Natural killer cell (primary cell): Measurements from ENCODE around the gene BLOC1S4. TPM values are rescaled to one million over a fixed set of nuclear protein-coding genes. Genes with fewer than 3 reads are reported as not detected.

Source experiments
- ATAC-seq, 3 donors: fragments of 150-1000 bp in 2 of 3; fragments of 200-7000 bp in 1 of 3; cut with Tn5 transposase; 1 replicate in 1 of 3; 2 replicates in 2 of 3; pipeline ENCODE4 v1.10.0; 2021; ENCODE audit warnings: mild to moderate bottlenecking in 2 of 3, moderate library complexity in 2 of 3
- DNase-seq, 2 donors: peaks; one replicate each; pipeline versions ENCODE4 v3.0.0 to v3.0.0-alpha.2; 2013 to 2021; ENCODE audit warnings: mixed read lengths in 1 of 2
- H3K27ac ChIP-seq: one replicate; pipeline ENCODE4 v1.5.1; 2013; ENCODE audit warnings: mild to moderate bottlenecking, low read length
- H3K27me3 ChIP-seq: one replicate; pipeline ENCODE4 v1.6.1; 2013; ENCODE audit warnings: low read length; ENCODE audit not compliant: control insufficient read depth, insufficient read depth
- H3K36me3 ChIP-seq: one replicate; pipeline ENCODE4 v1.6.1; 2013; ENCODE audit warnings: low read length; ENCODE audit not compliant: control insufficient read depth, insufficient read depth
- H3K4me1 ChIP-seq: one replicate; pipeline ENCODE4 v1.6.1; 2013; ENCODE audit warnings: low read length; ENCODE audit not compliant: control insufficient read depth, insufficient read depth
- H3K4me3 ChIP-seq: one replicate; pipeline ENCODE4 v1.5.1; 2013; ENCODE audit warnings: low read length
- H3K9me3 ChIP-seq: one replicate; pipeline ENCODE4 v1.6.1; 2013; ENCODE audit warnings: low read length; ENCODE audit not compliant: control insufficient read depth, insufficient read depth
- H3K27ac Mint-ChIP-seq, 2 donors: one replicate each; pipeline ENCODE4 v1.8.0; 2022; ENCODE audit warnings: mild to moderate bottlenecking in 2 of 2, mixed read lengths in 2 of 2, moderate library complexity in 1 of 2
- H3K27me3 Mint-ChIP-seq, 2 donors: one replicate each; pipeline ENCODE4 v1.8.0; 2022; ENCODE audit warnings: low read depth in 2 of 2, mixed read lengths in 2 of 2
- H3K36me3 Mint-ChIP-seq: one replicate; pipeline ENCODE4 v1.8.0; 2022; ENCODE audit warnings: mixed read lengths
- H3K4me1 Mint-ChIP-seq, 2 donors: one replicate each; pipeline ENCODE4 v1.8.0; 2022; ENCODE audit warnings: mixed read lengths in 2 of 2
- H3K4me3 Mint-ChIP-seq: one replicate; pipeline ENCODE4 v1.8.0; 2022; ENCODE audit warnings: mild to moderate bottlenecking, moderate library complexity, mixed read lengths
- H3K9me3 Mint-ChIP-seq, 2 donors: one replicate each; pipeline ENCODE4 v1.8.0; 2022; ENCODE audit warnings: mixed read lengths in 2 of 2
- WGBS: methylation state at CpG from one replicate; pipeline ENCODE4 v1.1.7; 2013; ENCODE audit warnings: missing lambda C conversion rate; ENCODE audit not compliant: insufficient coverage; 5-methylcytosine and 5-hydroxymethylcytosine counted together
- intact Hi-C: fragments of 100-400 bp; cut with micrococcal nuclease; formaldehyde crosslinking; loops from one replicate; pipeline ENCODE4 v1.14.2; 2022
- total RNA-seq, 4 donors: library from RNA; stranded (reverse); fragments of 120-200 nt in 1 of 4; gene quantifications; one replicate each; pipeline versions ENCODE4 v1.2.3 to v1.2.4, GENCODE V29; 2013 to 2022
- TF ChIP-seq, protein P1 (sequence below): fragments of 200-600 bp; IDR thresholded peaks from one replicate; pipeline ENCODE4 v1.8.0; 2022; ENCODE audit warnings: antibody characterized with exemption

Gene BLOC1S4
- total RNA-seq, 3 donors from 2014 or later (not counting 1 experiment from before 2014, with no cell fraction given) = 18.9 to 20.1 (median 20.0) TPM

DNA sequence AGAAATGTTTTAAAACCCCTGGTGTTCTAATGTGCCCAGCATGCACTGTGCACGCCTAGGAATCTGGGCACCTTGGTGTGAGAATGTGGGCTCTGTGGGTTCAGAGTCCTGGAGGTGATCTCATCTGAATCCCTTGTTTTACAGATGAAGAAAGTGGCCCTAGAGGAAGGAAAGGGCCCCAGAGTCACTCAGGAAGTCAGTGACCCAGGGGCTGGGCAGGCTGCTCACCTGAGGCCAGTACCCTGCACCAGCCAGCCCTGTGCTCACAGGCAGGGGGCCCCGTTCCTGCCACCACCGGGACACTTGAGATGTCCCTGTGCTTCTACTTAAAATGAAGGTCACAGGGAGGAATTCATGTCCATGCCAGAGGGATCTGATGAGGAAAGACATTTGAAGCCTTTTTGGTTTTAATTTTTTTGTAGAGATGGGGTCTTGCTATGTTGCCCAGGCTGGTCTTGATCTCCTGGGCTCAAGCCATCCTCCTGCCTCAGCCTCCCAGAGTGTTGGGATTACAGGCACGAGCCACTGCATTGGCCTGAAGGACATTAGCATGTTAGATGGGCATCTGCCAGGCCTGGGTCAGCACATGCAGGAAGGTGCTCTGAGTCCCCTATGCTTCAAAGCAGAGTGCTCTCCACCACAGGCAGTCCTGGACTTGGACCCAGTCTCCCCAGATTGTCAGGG is 29.7 kb upstream of the BLOC1S4 start:
- ATAC-seq (no peak), DNase-seq (no peak)
- H3K27me3 ChIP-seq = no peaks in the 10 kb centered on the region
- H3K9me3 Mint-ChIP-seq = no peaks in the 10 kb centered on the region
- no peaks in the 10 kb centered on the region for H3K36me3 Mint-ChIP-seq
- no peaks in the 10 kb centered on the region for H3K9me3 ChIP-seq
- H3K36me3 ChIP-seq = peaks cover 7% of the 10 kb centered on the region
- H3K4me3 ChIP-seq = no peak overlapping the region
- 57% methylated on average over 4 of the region's 4 CpGs for WGBS
- H3K4me1 Mint-ChIP-seq = peaks cover 36 to 59% of the 10 kb centered on the region in 2 donors
- H3K27ac Mint-ChIP-seq = peak overlapping the region; percentile 61 to 77
- peaks cover 63% of the 10 kb centered on the region for H3K4me1 ChIP-seq
- intact Hi-C loops = no loop called here
- H3K27ac ChIP-seq = no peak overlapping the region
- TF ChIP-seq, protein P1, sequence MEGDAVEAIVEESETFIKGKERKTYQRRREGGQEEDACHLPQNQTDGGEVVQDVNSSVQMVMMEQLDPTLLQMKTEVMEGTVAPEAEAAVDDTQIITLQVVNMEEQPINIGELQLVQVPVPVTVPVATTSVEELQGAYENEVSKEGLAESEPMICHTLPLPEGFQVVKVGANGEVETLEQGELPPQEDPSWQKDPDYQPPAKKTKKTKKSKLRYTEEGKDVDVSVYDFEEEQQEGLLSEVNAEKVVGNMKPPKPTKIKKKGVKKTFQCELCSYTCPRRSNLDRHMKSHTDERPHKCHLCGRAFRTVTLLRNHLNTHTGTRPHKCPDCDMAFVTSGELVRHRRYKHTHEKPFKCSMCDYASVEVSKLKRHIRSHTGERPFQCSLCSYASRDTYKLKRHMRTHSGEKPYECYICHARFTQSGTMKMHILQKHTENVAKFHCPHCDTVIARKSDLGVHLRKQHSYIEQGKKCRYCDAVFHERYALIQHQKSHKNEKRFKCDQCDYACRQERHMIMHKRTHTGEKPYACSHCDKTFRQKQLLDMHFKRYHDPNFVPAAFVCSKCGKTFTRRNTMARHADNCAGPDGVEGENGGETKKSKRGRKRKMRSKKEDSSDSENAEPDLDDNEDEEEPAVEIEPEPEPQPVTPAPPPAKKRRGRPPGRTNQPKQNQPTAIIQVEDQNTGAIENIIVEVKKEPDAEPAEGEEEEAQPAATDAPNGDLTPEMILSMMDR = no peak
- no peaks in the 10 kb centered on the region for H3K27me3 Mint-ChIP-seq
- H3K4me3 Mint-ChIP-seq = no peak overlapping the region

DNA sequence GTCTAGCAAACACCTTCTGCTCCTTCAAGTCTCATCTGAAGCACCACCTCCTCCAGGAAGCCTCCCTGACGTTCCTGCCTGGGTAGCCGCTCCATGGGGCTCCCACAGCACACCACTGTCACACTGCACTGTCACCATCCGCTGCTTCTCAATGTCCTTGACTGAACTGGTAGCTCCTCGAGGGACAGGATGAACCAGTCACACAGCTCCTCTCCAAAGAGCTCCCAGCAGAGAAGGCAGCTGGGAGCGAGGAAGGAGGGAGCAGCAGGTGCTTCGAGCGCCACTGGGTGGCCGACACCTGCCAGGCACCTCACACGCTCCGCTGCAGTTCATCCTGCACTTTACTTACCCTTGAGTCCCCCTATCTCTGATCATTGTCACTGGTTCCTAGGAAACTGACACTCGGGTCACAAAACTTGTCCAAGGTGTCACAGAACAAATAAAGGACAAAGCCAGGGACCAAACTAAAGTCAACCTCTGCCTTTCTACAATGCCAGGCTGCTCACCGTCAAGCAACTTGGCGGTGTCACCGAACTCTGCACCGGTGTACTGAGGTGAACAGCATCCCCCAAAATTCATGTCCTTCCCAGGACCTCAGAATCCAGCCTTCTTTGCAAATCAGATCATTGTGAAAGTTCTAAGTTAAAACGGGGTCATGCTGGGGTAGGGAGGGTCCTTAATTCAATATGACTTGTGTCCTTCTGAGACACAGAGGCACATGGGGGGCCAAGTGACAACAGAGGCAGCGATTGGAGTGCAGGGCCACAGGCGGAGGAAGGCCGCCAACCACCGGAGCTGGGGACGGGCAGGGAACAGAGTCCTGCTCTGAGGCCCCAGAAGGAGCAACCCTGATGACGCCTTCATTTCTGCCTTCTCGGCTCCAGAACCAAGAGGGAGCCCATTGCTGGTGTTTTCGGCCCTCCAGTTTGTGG is 27.8 kb upstream of the BLOC1S4 start:
- intact Hi-C loops = loop anchor here (2.0 kb wide), 2 partner anchors 21 to 47 kb away; partner anchors contain the start of genes MRFAP1 and MRFAP1L1
- ATAC-seq = peak in 1 of 3 donors; percentile 0
- TF ChIP-seq, protein P1 = no peak
- peak overlapping the region; percentile 98 for H3K4me3 Mint-ChIP-seq
- Histone ChIP-seq H3K4me1 (peaks cover 76% of the 10 kb centered on the region), H3K9me3 (no peaks in the 10 kb centered on the region), H3K36me3 (peaks cover 4% of the 10 kb centered on the region), H3K27me3 (no peaks in the 10 kb centered on the region), H3K27ac (peak overlapping the region; percentile 77), H3K4me3 (peak overlapping the region; percentile 45)
- H3K27ac Mint-ChIP-seq = peak overlapping the region; percentile 97 to 98
- H3K4me1 Mint-ChIP-seq = peaks cover 46 to 72% of the 10 kb centered on the region in 2 donors
- DNase-seq = peak in 1 of 2 donors; percentile 20
- no peaks in the 10 kb centered on the region for H3K27me3 Mint-ChIP-seq
- H3K9me3 Mint-ChIP-seq = no peaks in the 10 kb centered on the region
- 76% methylated on average over 24 of the region's 24 CpGs for WGBS
- no peaks in the 10 kb centered on the region for H3K36me3 Mint-ChIP-seq

DNA sequence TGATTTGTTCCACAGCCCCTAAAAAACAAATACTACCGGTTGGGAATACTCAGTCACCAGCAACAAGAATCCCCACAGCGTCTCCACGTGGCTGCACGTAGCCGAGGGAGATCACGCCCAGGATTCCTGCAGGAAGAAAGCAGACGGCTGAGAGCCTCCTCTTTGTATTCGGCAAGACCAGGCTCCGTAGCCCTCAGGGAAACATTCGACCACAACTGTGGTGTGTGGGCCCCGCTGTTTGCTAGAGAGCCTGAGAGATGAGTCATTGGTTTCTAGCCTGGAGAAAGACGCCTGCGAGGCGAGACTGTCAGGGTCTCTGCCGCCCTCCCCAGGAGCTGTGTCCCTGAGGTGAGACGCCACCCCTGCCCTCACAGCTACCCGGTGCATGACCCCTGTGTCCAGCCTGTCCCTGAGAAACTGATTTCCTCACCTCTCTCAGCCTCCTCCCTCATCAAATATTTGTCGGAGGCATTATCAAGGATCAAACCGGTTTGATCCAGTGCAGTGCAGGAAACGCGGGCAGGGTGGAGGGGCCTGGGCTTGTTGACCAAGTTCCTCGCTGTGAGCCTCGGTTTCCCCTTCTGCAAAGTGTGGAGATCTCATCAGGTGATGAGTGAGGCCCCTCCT is 27.0 kb upstream of the BLOC1S4 start:
- DNase-seq (peak; percentile 79 to 84), ATAC-seq (peak; percentile 80 to 85 (median 82))
- H3K9me3 ChIP-seq = no peaks in the 10 kb centered on the region
- 20% methylated on average over 23 of the region's 23 CpGs for WGBS
- no peaks in the 10 kb centered on the region for H3K9me3 Mint-ChIP-seq
- no peaks in the 10 kb centered on the region for H3K36me3 Mint-ChIP-seq
- H3K4me3 ChIP-seq = peak overlapping the region; percentile 45
- H3K4me1 ChIP-seq = peaks cover 83% of the 10 kb centered on the region
- H3K27ac ChIP-seq = peak overlapping the region; percentile 77
- peaks cover 4% of the 10 kb centered on the region for H3K36me3 ChIP-seq
- H3K27me3 Mint-ChIP-seq = no peaks in the 10 kb centered on the region
- H3K27ac Mint-ChIP-seq = peak overlapping the region; percentile 97 to 98
- intact Hi-C loops = loop anchor here (1.0 to 2.0 kb wide), 3 partner anchors 15 to 48 kb away; partner anchors contain the start of genes MRFAP1 and MRFAP1L1
- peak overlapping the region; percentile 98 for H3K4me3 Mint-ChIP-seq
- no peaks in the 10 kb centered on the region for H3K27me3 ChIP-seq
- H3K4me1 Mint-ChIP-seq = peaks cover 53 to 80% of the 10 kb centered on the region in 2 donors
- TF ChIP-seq, protein P1 = no peak
